GM12892 (cell line): ENCODE results near the gene SCAPER.

Experiments used
- POLR2A ChIP-seq: IDR thresholded peaks from 2 replicates; pipeline ENCODE4 v1.6.1; 2011; ENCODE audit warnings: low read depth, low read length, control low read depth
- POLR2AphosphoS5 ChIP-seq: IDR thresholded peaks from 2 replicates; pipeline ENCODE4 v1.6.1; 2011; ENCODE audit warnings: low read depth, low read length, control low read depth

- no peak for TF ChIP-seq POLR2AphosphoS5
- TF ChIP-seq POLR2A = no peak
Observed at GRCh38 chr15:76667943-76668715, 237.0 kb downstream of the SCAPER start.
